A549 (cell line): Measurements from ENCODE around the gene ADGRD1. TPM values are rescaled to one million over a fixed set of nuclear protein-coding genes. Genes with fewer than 3 reads are reported as not detected.
"Not testable (repeated sequence)": the region's sequence is repeated elsewhere in the genome, so short reads cannot be mapped to it uniquely, and the experiment has no call there.

Experiments used
- ATAC-seq, 2 experiments: fragments of 200-7000 bp in 1 of 2; fragments of >200 bp in 1 of 2; cut with Nextera tagmentation in 1 of 2; cut with Tn5 transposase in 1 of 2; 3 replicates each; pipeline versions ENCODE4 v1.8.0 to v1.9.1; 2018 to 2020; ENCODE audit warnings: mild to moderate bottlenecking in 1 of 2, moderate library complexity in 1 of 2
- CTCF ChIA-PET: fragments of 300-600 bp; sonication (Branson Sonifier 250); formaldehyde crosslinking; extraction: SDS; loops from one replicate; lab custom pipeline; 2021; ENCODE audit warnings: antibody characterized with exemption, inconsistent platforms; lab: Yijun Ruan, JAX
- POLR2A ChIA-PET: fragments of 350-600 bp; formaldehyde crosslinking; extraction: SDS; loops from one replicate; lab custom pipeline; 2021; ENCODE audit warnings: antibody characterized with exemption, inconsistent platforms; lab: Yijun Ruan, JAX
- DNase-seq, 2 experiments: peaks; one replicate each; pipeline versions ENCODE4 v3.0.0 to v3.0.0-alpha.2; 2011 to 2016; ENCODE audit warnings: low read depth in 1 of 2, low spot score in 1 of 2
- FAIRE-seq: peaks from 2 replicates; lab custom pipeline; 2011; peaks lifted over from hg19 to GRCh38; lab: Jason Lieb, UNC
- H3K27ac ChIP-seq, 2 experiments: fragments of >200 bp; sonication (Bioruptor Twin); formaldehyde crosslinking; 3 replicates each; pipeline ENCODE4 v1.5.1; 2016 to 2017
- H3K4me1 ChIP-seq: fragments of >200 bp; sonication (Bioruptor Twin); formaldehyde crosslinking; 3 replicates; pipeline ENCODE4 v1.6.1; 2016
- H3K4me2 ChIP-seq: fragments of >200 bp; sonication (Bioruptor Twin); formaldehyde crosslinking; 3 replicates; pipeline ENCODE4 v1.6.1; 2016
- H3K4me3 ChIP-seq: fragments of >200 bp; sonication (Bioruptor Twin); formaldehyde crosslinking; 3 replicates; pipeline ENCODE4 v1.5.1; 2016
- H3K9me3 ChIP-seq: fragments of >200 bp; sonication (Bioruptor Twin); formaldehyde crosslinking; 3 replicates; pipeline ENCODE4 v1.6.1; 2016
- CEBPB ChIP-seq, 2 experiments: fragments of >200 bp in 1 of 2; sonication (Bioruptor Twin) in 1 of 2; formaldehyde crosslinking in 1 of 2; IDR thresholded peaks; 2 replicates each; pipeline ENCODE4 v1.6.1; 2012 to 2016
- CHD4 ChIP-seq: fragments of 200-600 bp; sonication (generic); IDR thresholded peaks from 2 replicates; pipeline ENCODE4 v1.6.1; 2016; ENCODE audit warnings: antibody characterized with exemption, mild to moderate bottlenecking, borderline replicate concordance
- EP300 ChIP-seq, 2 experiments: fragments of >200 bp; sonication (Bioruptor Twin); formaldehyde crosslinking; IDR thresholded peaks; 2 replicates in 1 of 2; 3 replicates in 1 of 2; pipeline ENCODE4 v1.6.1; 2016 to 2017
- FOSL2 ChIP-seq, 2 experiments: fragments of 450-650 bp in 1 of 2; fragments of >200 bp in 1 of 2; sonication (Bioruptor Twin) in 1 of 2; formaldehyde crosslinking; IDR thresholded peaks; 2 replicates each; pipeline versions ENCODE4 v1.5.0 to v1.6.1; 2016 to 2020; ENCODE audit warnings: mild to moderate bottlenecking in 1 of 2, moderate library complexity in 1 of 2
- HEYL ChIP-seq: fragments of 250-450 bp; sonication (Bioruptor Pico); IDR thresholded peaks from 2 replicates; pipeline ENCODE4 v1.8.0; 2021; ENCODE audit warnings: mild to moderate bottlenecking, moderate library complexity
- JUNB ChIP-seq: fragments of >200 bp; sonication (Bioruptor Twin); formaldehyde crosslinking; IDR thresholded peaks from 2 replicates; pipeline ENCODE4 v1.6.1; 2016
- KDM1A ChIP-seq: fragments of 200-600 bp; sonication (generic); IDR thresholded peaks from 2 replicates; pipeline ENCODE4 v1.6.1; 2016; ENCODE audit warnings: low read depth, mild to moderate bottlenecking
- KDM5A ChIP-seq: fragments of 200-600 bp; sonication (generic); IDR thresholded peaks from 2 replicates; pipeline ENCODE4 v1.6.1; 2016; ENCODE audit warnings: antibody characterized with exemption, mild to moderate bottlenecking
- MAFK ChIP-seq: fragments of 450-650 bp; IDR thresholded peaks from 2 replicates; pipeline ENCODE4 v1.6.1; 2014; ENCODE audit not compliant: partially characterized antibody
- MAZ ChIP-seq: fragments of 150-350 bp; IDR thresholded peaks from 2 replicates; pipeline ENCODE4 v1.6.1; 2014; ENCODE audit warnings: antibody characterized with exemption, low read depth, low read length, borderline replicate concordance
- MYC ChIP-seq: IDR thresholded peaks from 2 replicates; pipeline ENCODE4 v1.6.1; 2012; ENCODE audit warnings: mild to moderate bottlenecking, inconsistent platforms, low read length, improper control_type of control experiment, borderline replicate concordance
- POLR2AphosphoS2 ChIP-seq: conservative IDR thresholded peaks from 2 replicates; pipeline ENCODE4 v1.6.1; 2012; ENCODE audit warnings: low read length, improper control_type of control experiment, inconsistent platforms
- RAD21 ChIP-seq, 2 experiments: fragments of >200 bp in 1 of 2; sonication (Bioruptor Twin) in 1 of 2; formaldehyde crosslinking in 1 of 2; IDR thresholded peaks in 1 of 2; conservative IDR thresholded peaks in 1 of 2; 2 replicates in 1 of 2; 3 replicates in 1 of 2; pipeline ENCODE4 v1.6.1; 2012 to 2018; ENCODE audit warnings: inconsistent platforms in 1 of 2
- SREBF2 ChIP-seq: fragments of 450-650 bp; IDR thresholded peaks from 2 replicates; pipeline ENCODE4 v1.6.1; 2014; ENCODE audit warnings: mild to moderate bottlenecking, moderate library complexity
- ZSCAN20 ChIP-seq: fragments of 250-450 bp; sonication (Bioruptor Pico); IDR thresholded peaks from 2 replicates; pipeline ENCODE4 v1.8.0; 2022; ENCODE audit warnings: mild to moderate bottlenecking, moderate library complexity
- WGBS: methylation state at CpG from one replicate; pipeline ENCODE4 v1.1.6; 2017; ENCODE audit errors: missing lambda C conversion rate; 5-methylcytosine and 5-hydroxymethylcytosine counted together
- polyA plus RNA-seq, 4 experiments: library from polyadenylated mRNA; depleted of rRNA in 3 of 4; stranded (reverse); fragments of >200 nt; fragmentation: RNase III in 1 of 4; extraction: RNeasy Plus Mini Kit Qiagen cat#74134 plus additional on column Dnase treatment in 1 of 4; gene quantifications; 2 replicates in 3 of 4; 3 replicates in 1 of 4; pipeline ENCODE4 v1.2.3, GENCODE V29; 2011 to 2017
- TF ChIP-seq, protein P1 (sequence below): IDR thresholded peaks from 2 replicates; pipeline ENCODE4 v1.6.1; 2012
- TF ChIP-seq, protein P2 (sequence below): IDR thresholded peaks from 2 replicates; pipeline ENCODE4 v1.6.1; 2012; ENCODE audit warnings: low read depth, borderline replicate concordance
- TF ChIP-seq, protein P3 (sequence below): fragments of 450-650 bp; IDR thresholded peaks from 2 replicates; pipeline ENCODE4 v1.6.1; 2014; ENCODE audit warnings: antibody characterized with exemption
- TF ChIP-seq, protein P4 (sequence below): fragments of 250-450 bp; sonication (Bioruptor Pico); IDR thresholded peaks from 2 replicates; pipeline ENCODE4 v1.5.0; 2021; ENCODE audit warnings: mild to moderate bottlenecking, moderate library complexity, borderline replicate concordance

Gene ADGRD1
- polyA plus RNA-seq, 2 of the 4 experiments (the other 2 are of a cell fraction), result 0.36 to 1.5 TPM

DNA sequence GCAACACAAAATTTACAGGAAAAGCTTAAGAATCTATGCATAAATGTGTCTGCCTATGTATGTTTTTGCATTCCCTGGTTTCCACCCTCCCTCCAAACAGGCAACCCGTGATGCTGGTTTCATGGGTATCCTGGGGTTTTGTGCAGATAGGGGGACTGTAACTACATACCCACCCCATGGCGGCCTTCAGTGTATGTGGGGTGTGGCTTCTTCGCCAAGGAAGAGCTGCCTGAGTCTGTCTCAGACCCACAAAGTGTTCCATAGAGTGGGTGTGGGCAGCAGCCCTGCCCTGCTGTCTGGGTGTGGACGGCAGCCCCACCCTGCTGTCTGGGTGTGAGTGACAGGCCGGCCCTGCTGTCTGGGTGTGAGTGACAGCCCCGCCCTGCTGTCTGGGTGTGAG, 174.8 kb downstream of the ADGRD1 start:
- H3K4me3 ChIP-seq, result no peak overlapping the region
- H3K4me1 ChIP-seq, result peaks cover 11% of the 10 kb centered on the region; the same call in 2 of the 3 replicates
- FAIRE-seq (no peak), ATAC-seq (no peak), DNase-seq (no peak)
- 97% methylated on average over 3 of the region's 6 CpGs for WGBS
- H3K27ac ChIP-seq, result no peak overlapping the region
- no peak overlapping the region for H3K4me2 ChIP-seq
- no peaks in the 10 kb centered on the region for H3K9me3 ChIP-seq
- TF ChIP-seq FOSL2 (IDR thresholded peaks at IDR 0.05) (no peak), FOSL2 (CRISPR knock-in tag; IDR thresholded peaks at IDR 0.05) (no peak), KDM5A (no peak), HEYL (CRISPR knock-in tag) (no peak), CHD4 (no peak)
- TF ChIP-seq, protein P1, sequence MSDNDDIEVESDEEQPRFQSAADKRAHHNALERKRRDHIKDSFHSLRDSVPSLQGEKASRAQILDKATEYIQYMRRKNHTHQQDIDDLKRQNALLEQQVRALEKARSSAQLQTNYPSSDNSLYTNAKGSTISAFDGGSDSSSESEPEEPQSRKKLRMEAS, result no peak
- CTCF ChIA-PET, result interaction anchor here (1.0 to 1.4 kb wide), 2 partner anchors 12 to 24 kb away, joined by 3 to 5 read pairs; no protein-coding TSS in a partner anchor
- POLR2A ChIA-PET, result no interaction called here

DNA sequence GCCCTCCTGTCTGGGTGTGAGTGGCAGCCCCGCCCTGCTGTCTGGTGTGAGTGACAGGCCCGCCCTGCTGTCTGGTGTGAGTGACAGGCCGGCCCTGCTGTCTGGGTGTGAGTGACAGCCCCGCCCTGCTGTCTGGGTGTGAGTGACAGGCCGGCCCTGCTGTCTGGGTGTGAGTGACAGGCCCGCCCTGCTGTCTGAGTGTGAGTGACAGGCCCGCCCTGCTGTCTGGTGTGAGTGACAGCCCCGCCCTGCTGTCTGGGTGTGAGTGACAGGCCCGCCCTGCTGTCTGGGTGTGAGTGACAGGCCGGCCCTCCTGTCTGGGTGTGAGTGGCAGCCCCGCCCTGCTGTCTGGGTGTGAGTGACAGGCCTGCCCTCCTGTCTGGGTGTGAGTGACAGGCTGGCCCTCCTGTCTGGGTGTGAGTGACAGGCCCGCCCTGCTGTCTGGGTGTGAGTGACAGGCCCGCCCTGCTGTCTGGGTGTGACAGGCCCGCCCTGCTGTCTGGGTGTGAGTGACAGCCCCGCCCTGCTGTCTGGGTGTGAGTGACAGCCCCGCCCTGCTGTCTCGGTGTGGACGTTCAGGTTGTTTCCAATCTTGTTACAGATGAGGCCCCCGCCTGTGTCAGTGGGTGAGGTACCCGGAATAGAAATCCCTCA, 175.4 kb downstream of the ADGRD1 start:
- DNase-seq, POLR2A ChIA-PET, H3K9me3 ChIP-seq, H3K4me3 ChIP-seq, H3K4me2 ChIP-seq, FAIRE-seq, H3K27ac ChIP-seq, ATAC-seq: not testable (repeated sequence)
- CTCF ChIA-PET, result interaction anchor here (1.0 kb wide), 1 partner anchor 24 kb away, joined by 3 read pairs; no protein-coding TSS in a partner anchor
- WGBS, result 90% methylated on average over 6 of the region's 20 CpGs
- H3K4me1 ChIP-seq, result peaks cover 17% of the 10 kb centered on the region; the same call in 2 of the 3 replicates

DNA sequence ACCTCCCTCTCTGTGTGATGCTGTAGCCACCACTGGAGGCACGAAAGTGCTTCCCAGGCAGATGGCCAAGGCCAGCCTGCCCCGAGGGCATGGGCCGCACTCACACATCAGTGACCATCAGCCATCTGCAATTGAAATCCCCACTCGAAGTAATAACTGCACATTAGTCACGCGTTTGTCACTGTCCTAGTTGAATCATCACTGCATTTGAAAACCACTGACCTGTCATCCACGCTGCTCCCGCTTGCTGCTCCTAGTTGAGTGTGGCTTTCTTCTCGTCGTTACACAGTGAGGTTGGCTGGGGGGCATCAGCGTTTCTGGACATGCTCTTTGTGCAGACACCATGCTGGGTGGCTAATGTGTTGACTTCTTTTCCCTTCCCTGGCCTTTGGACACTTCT, 176.1 kb downstream of the ADGRD1 start:
- Histone ChIP-seq H3K27ac (no peak overlapping the region), H3K4me2 (no peak overlapping the region), H3K9me3 (no peaks in the 10 kb centered on the region), H3K4me1 (peaks cover 17% of the 10 kb centered on the region; the same call in 2 of the 3 replicates), H3K4me3 (no peak overlapping the region)
- no peak for ATAC-seq
- no peak for TF ChIP-seq MAFK
- TF ChIP-seq CEBPB (IDR thresholded peaks at IDR 0.05), result no peak
- TF ChIP-seq, protein P1, result no peak
- no peak for TF ChIP-seq EP300 (IDR thresholded peaks at IDR 0.05)
- TF ChIP-seq SREBF2, result no peak
- TF ChIP-seq MAZ, result no peak
- no peak for TF ChIP-seq RAD21 (conservative IDR thresholded peaks at IDR 0.05 in 1 of 2, IDR thresholded peaks at IDR 0.05 in 1 of 2)
- TF ChIP-seq POLR2AphosphoS2, result no peak
- no peak for TF ChIP-seq ZSCAN20 (CRISPR knock-in tag)
- TF ChIP-seq, protein P2, sequence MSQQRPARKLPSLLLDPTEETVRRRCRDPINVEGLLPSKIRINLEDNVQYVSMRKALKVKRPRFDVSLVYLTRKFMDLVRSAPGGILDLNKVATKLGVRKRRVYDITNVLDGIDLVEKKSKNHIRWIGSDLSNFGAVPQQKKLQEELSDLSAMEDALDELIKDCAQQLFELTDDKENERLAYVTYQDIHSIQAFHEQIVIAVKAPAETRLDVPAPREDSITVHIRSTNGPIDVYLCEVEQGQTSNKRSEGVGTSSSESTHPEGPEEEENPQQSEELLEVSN, result no peak
- no peak for TF ChIP-seq KDM1A
- TF ChIP-seq, protein P3, sequence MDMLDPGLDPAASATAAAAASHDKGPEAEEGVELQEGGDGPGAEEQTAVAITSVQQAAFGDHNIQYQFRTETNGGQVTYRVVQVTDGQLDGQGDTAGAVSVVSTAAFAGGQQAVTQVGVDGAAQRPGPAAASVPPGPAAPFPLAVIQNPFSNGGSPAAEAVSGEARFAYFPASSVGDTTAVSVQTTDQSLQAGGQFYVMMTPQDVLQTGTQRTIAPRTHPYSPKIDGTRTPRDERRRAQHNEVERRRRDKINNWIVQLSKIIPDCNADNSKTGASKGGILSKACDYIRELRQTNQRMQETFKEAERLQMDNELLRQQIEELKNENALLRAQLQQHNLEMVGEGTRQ, result no peak
- TF ChIP-seq JUNB, result no peak
- TF ChIP-seq MYC, result no peak
- TF ChIP-seq, protein P4, sequence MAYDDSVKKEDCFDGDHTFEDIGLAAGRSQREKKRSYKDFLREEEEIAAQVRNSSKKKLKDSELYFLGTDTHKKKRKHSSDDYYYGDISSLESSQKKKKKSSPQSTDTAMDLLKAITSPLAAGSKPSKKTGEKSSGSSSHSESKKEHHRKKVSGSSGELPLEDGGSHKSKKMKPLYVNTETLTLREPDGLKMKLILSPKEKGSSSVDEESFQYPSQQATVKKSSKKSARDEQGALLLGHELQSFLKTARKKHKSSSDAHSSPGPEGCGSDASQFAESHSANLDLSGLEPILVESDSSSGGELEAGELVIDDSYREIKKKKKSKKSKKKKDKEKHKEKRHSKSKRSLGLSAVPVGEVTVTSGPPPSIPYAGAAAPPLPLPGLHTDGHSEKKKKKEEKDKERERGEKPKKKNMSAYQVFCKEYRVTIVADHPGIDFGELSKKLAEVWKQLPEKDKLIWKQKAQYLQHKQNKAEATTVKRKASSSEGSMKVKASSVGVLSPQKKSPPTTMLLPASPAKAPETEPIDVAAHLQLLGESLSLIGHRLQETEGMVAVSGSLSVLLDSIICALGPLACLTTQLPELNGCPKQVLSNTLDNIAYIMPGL, result no peak
- ChIA-PET CTCF (interaction anchor here (4.1 to 9.6 kb wide), 3 partner anchors 11 to 213 kb away, joined by 45 to 121 read pairs (median 80); no protein-coding TSS in a partner anchor), POLR2A (no interaction called here)
- DNase-seq, result no peak
- no peak for FAIRE-seq
- 61% methylated on average over 11 of the region's 11 CpGs for WGBS
